DOHH2 (cell line): Measurements from ENCODE around the gene LRRC8D.

Source experiments
- H3F3A ChIP-seq: fragments of 200-600 bp; sonication (generic), shearing (Covaris generic); 2 replicates; pipeline ENCODE4 v1.6.0; 2016; ENCODE audit warnings: antibody characterized with exemption, mild to moderate bottlenecking; ENCODE audit not compliant: control insufficient read depth, insufficient read depth
- H3K27ac ChIP-seq: fragments of 200-600 bp; sonication (generic); 2 replicates; pipeline ENCODE4 v1.5.1; 2014; ENCODE audit warnings: low read depth, mild to moderate bottlenecking, low read length, moderate library complexity
- H3K27me3 ChIP-seq: fragments of 200-600 bp; sonication (generic); 2 replicates; pipeline ENCODE4 v1.6.1; 2014; ENCODE audit warnings: mild to moderate bottlenecking, low read length, mixed read lengths; ENCODE audit not compliant: control insufficient read depth
- H3K36me3 ChIP-seq: fragments of 200-600 bp; sonication (generic); 2 replicates; pipeline ENCODE4 v1.6.1; 2014; ENCODE audit warnings: mild to moderate bottlenecking, low read length, moderate library complexity, mixed read lengths; ENCODE audit not compliant: control insufficient read depth
- H3K4me1 ChIP-seq: fragments of 200-600 bp; sonication (generic); 2 replicates; pipeline ENCODE4 v1.6.1; 2014; ENCODE audit warnings: mild to moderate bottlenecking, low read length, mixed read lengths; ENCODE audit not compliant: control insufficient read depth
- H3K4me2 ChIP-seq: fragments of 200-600 bp; sonication (generic); 2 replicates; pipeline ENCODE4 v1.6.0; 2014; ENCODE audit warnings: mild to moderate bottlenecking, low read length, moderate library complexity
- H3K4me3 ChIP-seq: fragments of 200-600 bp; sonication (generic); 2 replicates; pipeline ENCODE4 v1.5.1; 2014; ENCODE audit warnings: mild to moderate bottlenecking, low read length, mixed read lengths
- H3K79me2 ChIP-seq: fragments of 200-600 bp; sonication (generic); 2 replicates; pipeline ENCODE4 v1.6.1; 2014; ENCODE audit warnings: mild to moderate bottlenecking, low read length, mixed read lengths; ENCODE audit not compliant: control insufficient read depth
- H3K9me2 ChIP-seq: fragments of 200-600 bp; sonication (generic); replicated peaks from 2 replicates; pipeline ENCODE4 v1.6.1; 2014; ENCODE audit warnings: mild to moderate bottlenecking, low read length, mixed read lengths; ENCODE audit not compliant: control insufficient read depth
- H3K9me3 ChIP-seq: fragments of 200-600 bp; sonication (generic); 2 replicates; pipeline ENCODE4 v1.6.1; 2014; ENCODE audit warnings: antibody characterized with exemption, low read length, mixed read lengths; ENCODE audit not compliant: control insufficient read depth, insufficient read depth
- H4K20me1 ChIP-seq: fragments of 200-600 bp; sonication (generic); 2 replicates; pipeline ENCODE4 v1.6.0; 2014; ENCODE audit warnings: low read depth, mild to moderate bottlenecking, antibody characterized with exemption, low read length, moderate library complexity; ENCODE audit not compliant: control insufficient read depth, insufficient read depth
- CTCF ChIP-seq: fragments of 200-600 bp; sonication (generic); IDR thresholded peaks from one replicate; pipeline ENCODE4 v1.5.1; 2014; ENCODE audit warnings: antibody characterized with exemption, mild to moderate bottlenecking, low read depth, low read length; ENCODE audit not compliant: poor library complexity, severe bottlenecking
- EZH2phosphoT487 ChIP-seq: fragments of 200-600 bp; sonication (generic); IDR thresholded peaks from 2 replicates; pipeline ENCODE4 v1.6.1; 2017; ENCODE audit warnings: borderline replicate concordance, mild to moderate bottlenecking, antibody characterized with exemption, low read length, moderate library complexity, mixed read lengths

Gene LRRC8D

GRCh38 chr1:89839516-89839915 lies 18.7 kb downstream of the LRRC8D start:
- H3K27ac ChIP-seq = no peak overlapping the region
- no peak overlapping the region for H3K4me3 ChIP-seq
- peaks cover 5% of the 10 kb centered on the region for H3K36me3 ChIP-seq
- H3K27me3 ChIP-seq = no peaks in the 10 kb centered on the region
- TF ChIP-seq EZH2phosphoT487 (no peak), CTCF (no peak)
- no peaks in the 10 kb centered on the region for H3K9me2 ChIP-seq
- no peaks in the 10 kb centered on the region for H4K20me1 ChIP-seq
- H3K79me2 ChIP-seq = peaks cover 9% of the 10 kb centered on the region
- H3K9me3 ChIP-seq = no peaks in the 10 kb centered on the region
- H3F3A ChIP-seq = no peaks in the 10 kb centered on the region
- peaks cover 15% of the 10 kb centered on the region for H3K4me1 ChIP-seq
- H3K4me2 ChIP-seq = no peak overlapping the region

- H3K4me3 ChIP-seq = no peak overlapping the region
- H3K27me3 ChIP-seq = no peaks in the 10 kb centered on the region
- H3K9me3 ChIP-seq = no peaks in the 10 kb centered on the region
- no peaks in the 10 kb centered on the region for H3K9me2 ChIP-seq
- H3K4me1 ChIP-seq = peaks cover 34% of the 10 kb centered on the region
- no peaks in the 10 kb centered on the region for H4K20me1 ChIP-seq
- H3K4me2 ChIP-seq = no peak overlapping the region
- H3F3A ChIP-seq = peaks cover 4% of the 10 kb centered on the region; the same call in 1 of the 2 replicates
- H3K27ac ChIP-seq = no peak overlapping the region
- TF ChIP-seq CTCF (no peak), EZH2phosphoT487 (no peak)
- H3K79me2 ChIP-seq = peaks cover 24% of the 10 kb centered on the region
- H3K36me3 ChIP-seq = peaks cover 13% of the 10 kb centered on the region
Observed at GRCh38 chr1:89841507-89841906, 20.7 kb downstream of the LRRC8D start.

- no peaks in the 10 kb centered on the region for H3K9me2 ChIP-seq
- H3K4me1 ChIP-seq = peaks cover 45% of the 10 kb centered on the region
- no peaks in the 10 kb centered on the region for H3K9me3 ChIP-seq
- peak overlapping the region; percentile 95 for H3K4me2 ChIP-seq
- no peaks in the 10 kb centered on the region for H3K27me3 ChIP-seq
- H3K27ac ChIP-seq = peak overlapping the region; percentile 55
- H3K79me2 ChIP-seq = peaks cover 25% of the 10 kb centered on the region
- peak overlapping the region; percentile 93 for H3K4me3 ChIP-seq
- peaks cover 4% of the 10 kb centered on the region; the same call in 1 of the 2 replicates for H3F3A ChIP-seq
- TF ChIP-seq EZH2phosphoT487 = no peak
- no peak for TF ChIP-seq CTCF
- peaks cover 19% of the 10 kb centered on the region for H3K36me3 ChIP-seq
- no peaks in the 10 kb centered on the region for H4K20me1 ChIP-seq
Observed at GRCh38 chr1:89842567-89843272, 21.9 kb downstream of the LRRC8D start.
